Measurements from ENCODE around the gene RPRD2. TPM values are rescaled to one million over a fixed set of nuclear protein-coding genes. Genes with fewer than 3 reads are reported as not detected.
"Not testable (repeated sequence)": the region's sequence is repeated elsewhere in the genome, so short reads cannot be mapped to it uniquely, and the experiment has no call there.

The RPRD2 gene
- polyA plus RNA-seq: 7.0 to 13.5 TPM (median 9.1 TPM) in 3 replicates
- 10.6 TPM for polyA plus RNA-seq (2011; ENCODE audit: low read depth)
- polyA plus RNA-seq (2011; cell fraction: cytosol; rRNA removed): 7.8 and 10.4 TPM in 2 replicates
- polyA plus RNA-seq (2011; cell fraction: nucleus; rRNA removed): 16.2 and 18.4 TPM in 2 replicates
- 9.6 and 10.5 TPM in 2 replicates for polyA plus RNA-seq (2012; ENCODE audit: low replicate concordance)
- polyA minus RNA-seq: 9.2 to 19.5 TPM (median 11.8 TPM) in 3 replicates
- polyA minus RNA-seq (2011; cell fraction: cytosol; rRNA and poly(A)+ RNA removed): 6.9 TPM
- 11.4 and 21.6 TPM in 2 replicates for polyA minus RNA-seq (2011; cell fraction: nucleus; rRNA and poly(A)+ RNA removed)

DNA sequence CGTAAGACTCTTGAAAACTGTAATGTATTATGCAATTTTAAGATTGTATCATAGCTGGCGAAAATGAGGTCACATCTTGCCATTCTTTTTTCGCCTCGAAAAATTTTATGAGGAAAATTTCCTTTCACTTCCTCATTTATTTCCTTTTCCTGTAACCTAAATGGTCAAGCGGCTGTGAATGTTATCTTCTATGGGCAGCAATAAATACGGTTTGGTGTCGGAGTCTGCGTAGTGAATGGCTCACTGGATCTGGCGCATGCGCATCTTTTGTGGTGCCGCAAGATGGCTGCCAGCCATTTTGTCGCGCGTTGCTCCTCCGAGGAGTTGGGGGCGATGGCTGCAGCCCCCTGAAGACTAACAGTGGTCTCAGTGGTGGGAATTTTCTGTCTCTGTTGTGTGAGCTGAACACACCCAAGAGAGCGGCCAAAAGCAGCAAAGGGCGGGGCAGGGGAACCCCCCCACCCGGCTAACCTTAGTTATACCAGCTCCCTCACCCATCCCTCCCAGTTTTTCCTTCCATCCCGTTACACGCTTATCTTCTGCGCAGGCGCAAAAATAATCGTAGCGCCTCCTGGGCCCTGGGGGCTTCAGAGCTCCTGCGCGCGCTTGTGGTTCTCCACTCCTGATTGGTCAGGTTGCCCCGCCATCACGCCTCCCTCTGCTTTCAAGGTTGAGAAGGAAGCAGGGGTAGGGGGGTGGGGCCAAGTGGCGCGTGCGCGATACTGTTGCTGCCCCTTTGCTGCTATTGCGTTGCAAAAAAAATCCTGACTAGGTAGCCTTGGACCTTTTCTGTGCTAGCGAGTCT is at the start of gene RPRD2:
RPRD2 (plus strand) TSS at position 722 of the 805 bp plus-strand sequence. CDS start 568 bp downstream, outside the sequence.
- dilution Hi-C loops (cut with MboI; ENCODE audit: extremely low pct_ligation_motif_present, low sequenced_read_pairs): no loop called here
- H3K79me2 ChIP-seq (ENCODE audit: control insufficient read depth, insufficient read depth, low read length): peaks cover 38% of the 10 kb centered on the region

DNA sequence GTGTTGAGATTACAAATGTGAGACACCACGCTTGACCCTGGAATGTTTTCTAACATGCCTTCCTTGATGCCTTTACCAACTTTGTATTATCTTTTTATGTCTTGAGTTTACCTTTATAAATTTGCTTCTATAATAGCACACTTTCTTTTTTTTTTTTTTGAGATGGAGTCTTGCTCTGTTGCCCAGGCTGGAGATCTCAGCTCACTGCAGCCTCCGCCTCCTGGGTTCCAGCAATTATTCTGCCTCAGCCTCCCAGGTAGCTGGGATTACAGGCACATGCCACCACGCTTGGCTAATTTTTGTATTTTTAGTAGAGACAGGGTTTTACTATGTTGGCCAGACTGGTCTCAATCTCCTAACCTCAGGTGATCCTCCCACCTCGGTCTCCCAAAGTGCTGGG is 49.3 kb upstream of the RPRD2 start:
- dilution Hi-C loops (cut with MboI; ENCODE audit: extremely low pct_ligation_motif_present, low sequenced_read_pairs); H3K9me1 ChIP-seq (ENCODE audit: control insufficient read depth, extremely low read depth, insufficient read depth, low read length); FAIRE-seq: not testable (repeated sequence)

More for the DNA sequence above, at the start of gene RPRD2:
- Histone ChIP-seq H3K4me3 (ENCODE audit: control insufficient read depth in 2 of 3, extremely low read depth in 1 of 3, insufficient read depth in 2 of 3, low read depth in 1 of 3, low read length in 3 of 3) (peak within 1 kb of the TSS; percentile 65 to 87 (median 76)), H3K9me1 (ENCODE audit: control insufficient read depth, extremely low read depth, insufficient read depth, low read length) (no peaks in the 10 kb centered on the region), H4K20me1 (ENCODE audit: control insufficient read depth, extremely low read depth, insufficient read depth, low read length) (no peaks in the 10 kb centered on the region), H3K4me2 (ENCODE audit: control insufficient read depth, extremely low read depth, insufficient read depth, low read depth, low read length) (peak within 1 kb of the TSS; percentile 76), H3K27me3 (ENCODE audit: control insufficient read depth, extremely low read depth, insufficient read depth, low read length) (no peaks in the 10 kb centered on the region), H3K9me3 (ENCODE audit: control insufficient read depth, low read depth, low read length) (no peaks in the 10 kb centered on the region), H3K36me3 (ENCODE audit: control insufficient read depth in 2 of 2, extremely low read depth in 1 of 2, insufficient read depth in 2 of 2, low read length in 2 of 2) (no peaks in the 10 kb centered on the region), H3K9ac (ENCODE audit: control insufficient read depth, extremely low read depth, insufficient read depth, low read length) (peak within 1 kb of the TSS; percentile 92), H3K4me1 (ENCODE audit: control insufficient read depth, extremely low read depth, insufficient read depth, low read length) (no peaks in the 10 kb centered on the region), H2AFZ (ENCODE audit: control insufficient read depth, low read length) (peak within 1 kb of the TSS; percentile 85), H3K27ac (ENCODE audit: control insufficient read depth, insufficient read depth, low read length) (peak within 1 kb of the TSS; percentile 98)
- TF ChIP-seq, protein P1, sequence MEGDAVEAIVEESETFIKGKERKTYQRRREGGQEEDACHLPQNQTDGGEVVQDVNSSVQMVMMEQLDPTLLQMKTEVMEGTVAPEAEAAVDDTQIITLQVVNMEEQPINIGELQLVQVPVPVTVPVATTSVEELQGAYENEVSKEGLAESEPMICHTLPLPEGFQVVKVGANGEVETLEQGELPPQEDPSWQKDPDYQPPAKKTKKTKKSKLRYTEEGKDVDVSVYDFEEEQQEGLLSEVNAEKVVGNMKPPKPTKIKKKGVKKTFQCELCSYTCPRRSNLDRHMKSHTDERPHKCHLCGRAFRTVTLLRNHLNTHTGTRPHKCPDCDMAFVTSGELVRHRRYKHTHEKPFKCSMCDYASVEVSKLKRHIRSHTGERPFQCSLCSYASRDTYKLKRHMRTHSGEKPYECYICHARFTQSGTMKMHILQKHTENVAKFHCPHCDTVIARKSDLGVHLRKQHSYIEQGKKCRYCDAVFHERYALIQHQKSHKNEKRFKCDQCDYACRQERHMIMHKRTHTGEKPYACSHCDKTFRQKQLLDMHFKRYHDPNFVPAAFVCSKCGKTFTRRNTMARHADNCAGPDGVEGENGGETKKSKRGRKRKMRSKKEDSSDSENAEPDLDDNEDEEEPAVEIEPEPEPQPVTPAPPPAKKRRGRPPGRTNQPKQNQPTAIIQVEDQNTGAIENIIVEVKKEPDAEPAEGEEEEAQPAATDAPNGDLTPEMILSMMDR (optimal IDR thresholded peaks at IDR 0.05 in 1 of 3, IDR thresholded peaks at IDR 0.05 in 1 of 3, conservative IDR thresholded peaks at IDR 0.05 in 1 of 3; ENCODE audit: extremely low read depth in 1 of 3, insufficient read depth in 2 of 3, low read length in 3 of 3): no peak
- TF ChIP-seq EZH2 (IDR thresholded peaks at IDR 0.05; ENCODE audit: low read length): no peak
- peak; percentile 98 for DNase-seq (ENCODE audit: low read depth, low spot score)
- FAIRE-seq: peak; percentile 41

More for the DNA sequence above, 49.3 kb upstream of the RPRD2 start:
- H4K20me1 ChIP-seq (ENCODE audit: control insufficient read depth, extremely low read depth, insufficient read depth, low read length); H3K4me3 ChIP-seq (ENCODE audit: control insufficient read depth in 2 of 3, extremely low read depth in 1 of 3, insufficient read depth in 2 of 3, low read depth in 1 of 3, low read length in 3 of 3); DNase-seq (ENCODE audit: low read depth, low spot score); H3K36me3 ChIP-seq (ENCODE audit: control insufficient read depth in 2 of 2, extremely low read depth in 1 of 2, insufficient read depth in 2 of 2, low read length in 2 of 2); H3K27me3 ChIP-seq (ENCODE audit: control insufficient read depth, extremely low read depth, insufficient read depth, low read length); H3K4me1 ChIP-seq (ENCODE audit: control insufficient read depth, extremely low read depth, insufficient read depth, low read length); H3K9ac ChIP-seq (ENCODE audit: control insufficient read depth, extremely low read depth, insufficient read depth, low read length); H3K4me2 ChIP-seq (ENCODE audit: control insufficient read depth, extremely low read depth, insufficient read depth, low read depth, low read length); H3K9me3 ChIP-seq (ENCODE audit: control insufficient read depth, low read depth, low read length); H3K79me2 ChIP-seq (ENCODE audit: control insufficient read depth, insufficient read depth, low read length); H3K27ac ChIP-seq (ENCODE audit: control insufficient read depth, insufficient read depth, low read length); H2AFZ ChIP-seq (ENCODE audit: control insufficient read depth, low read length): not testable (repeated sequence)

Data from keratinocyte (primary cell).